Measurements from ENCODE around the gene LRRC53. TPM values are rescaled to one million over a fixed set of nuclear protein-coding genes. Genes with fewer than 3 reads are reported as not detected.

The LRRC53 gene
- polyA plus RNA-seq, 1 donor (not counting 4 experiments of a cell fraction or from before 2014, with no cell fraction given): not detected

GRCh38 chr1:74436078-74436477 lies 76.3 kb downstream of the LRRC53 start:
- no peaks in the 10 kb centered on the region for H3K4me1 ChIP-seq (ENCODE audit: control insufficient read depth, extremely low read depth, insufficient read depth, low read length)
- H4K20me1 ChIP-seq (ENCODE audit: control insufficient read depth, extremely low read depth, insufficient read depth, low read length): no peaks in the 10 kb centered on the region
- no peaks in the 10 kb centered on the region for H3K79me2 ChIP-seq (ENCODE audit: control insufficient read depth, insufficient read depth, low read length)
- H3K27ac ChIP-seq (ENCODE audit: control insufficient read depth, insufficient read depth, low read length): no peak overlapping the region
- no peak for TF ChIP-seq CTCF (optimal IDR thresholded peaks at IDR 0.05 in 1 of 3, IDR thresholded peaks at IDR 0.05 in 1 of 3, conservative IDR thresholded peaks at IDR 0.05 in 1 of 3; ENCODE audit: extremely low read depth in 1 of 3, insufficient read depth in 2 of 3, low read length in 3 of 3)
- TF ChIP-seq EZH2 (IDR thresholded peaks at IDR 0.05; ENCODE audit: low read length): no peak
- no peak for FAIRE-seq
- dilution Hi-C loops (cut with MboI; ENCODE audit: extremely low pct_ligation_motif_present, low sequenced_read_pairs): no loop called here
- no peaks in the 10 kb centered on the region for H3K9me1 ChIP-seq (ENCODE audit: control insufficient read depth, extremely low read depth, insufficient read depth, low read length)
- H3K4me3 ChIP-seq (ENCODE audit: control insufficient read depth in 2 of 3, extremely low read depth in 1 of 3, insufficient read depth in 2 of 3, low read depth in 1 of 3, low read length in 3 of 3): no peak overlapping the region
- no peaks in the 10 kb centered on the region for H3K9me3 ChIP-seq (ENCODE audit: control insufficient read depth, low read depth, low read length)
- DNase-seq (ENCODE audit: low read depth, low spot score): no peak
- no peak overlapping the region for H2AFZ ChIP-seq (ENCODE audit: control insufficient read depth, low read length)
- no peak overlapping the region for H3K4me2 ChIP-seq (ENCODE audit: control insufficient read depth, extremely low read depth, insufficient read depth, low read depth, low read length)
- H3K9ac ChIP-seq (ENCODE audit: control insufficient read depth, extremely low read depth, insufficient read depth, low read length): no peak overlapping the region
- no peaks in the 10 kb centered on the region for H3K36me3 ChIP-seq (ENCODE audit: control insufficient read depth in 2 of 2, extremely low read depth in 1 of 2, insufficient read depth in 2 of 2, low read length in 2 of 2)
- H3K27me3 ChIP-seq (ENCODE audit: control insufficient read depth, extremely low read depth, insufficient read depth, low read length): no peaks in the 10 kb centered on the region

GRCh38 chr1:74434321-74434720 lies 78.1 kb downstream of the LRRC53 start:
- TF ChIP-seq EZH2 (IDR thresholded peaks at IDR 0.05; ENCODE audit: low read length) (no peak), CTCF (optimal IDR thresholded peaks at IDR 0.05 in 1 of 3, IDR thresholded peaks at IDR 0.05 in 1 of 3, conservative IDR thresholded peaks at IDR 0.05 in 1 of 3; ENCODE audit: extremely low read depth in 1 of 3, insufficient read depth in 2 of 3, low read length in 3 of 3) (no peak)
- no peak overlapping the region for H3K4me2 ChIP-seq (ENCODE audit: control insufficient read depth, extremely low read depth, insufficient read depth, low read depth, low read length)
- DNase-seq (ENCODE audit: low read depth, low spot score) (no peak), FAIRE-seq (no peak)
- H3K27me3 ChIP-seq (ENCODE audit: control insufficient read depth, extremely low read depth, insufficient read depth, low read length): no peaks in the 10 kb centered on the region
- no peaks in the 10 kb centered on the region for H3K79me2 ChIP-seq (ENCODE audit: control insufficient read depth, insufficient read depth, low read length)
- no peaks in the 10 kb centered on the region for H3K4me1 ChIP-seq (ENCODE audit: control insufficient read depth, extremely low read depth, insufficient read depth, low read length)
- no peaks in the 10 kb centered on the region for H3K36me3 ChIP-seq (ENCODE audit: control insufficient read depth in 2 of 2, extremely low read depth in 1 of 2, insufficient read depth in 2 of 2, low read length in 2 of 2)
- no peak overlapping the region for H2AFZ ChIP-seq (ENCODE audit: control insufficient read depth, low read length)
- dilution Hi-C loops (cut with MboI; ENCODE audit: extremely low pct_ligation_motif_present, low sequenced_read_pairs): no loop called here
- no peaks in the 10 kb centered on the region for H4K20me1 ChIP-seq (ENCODE audit: control insufficient read depth, extremely low read depth, insufficient read depth, low read length)
- no peak overlapping the region for H3K4me3 ChIP-seq (ENCODE audit: control insufficient read depth in 2 of 3, extremely low read depth in 1 of 3, insufficient read depth in 2 of 3, low read depth in 1 of 3, low read length in 3 of 3)
- H3K27ac ChIP-seq (ENCODE audit: control insufficient read depth, insufficient read depth, low read length): no peak overlapping the region
- H3K9me3 ChIP-seq (ENCODE audit: control insufficient read depth, low read depth, low read length): no peaks in the 10 kb centered on the region
- no peak overlapping the region for H3K9ac ChIP-seq (ENCODE audit: control insufficient read depth, extremely low read depth, insufficient read depth, low read length)
- no peaks in the 10 kb centered on the region for H3K9me1 ChIP-seq (ENCODE audit: control insufficient read depth, extremely low read depth, insufficient read depth, low read length)
